T-helper 1 cell treated with Interleukin-12 subunit alpha and Interleukin-12 subunit beta and Interleukin-4 antibody, amounts not matched to agents 30 ng/mL and 1 ng/mL, for 36 hours (primary cell): Measurements from ENCODE around the gene FSCN2. TPM values are rescaled to one million over a fixed set of nuclear protein-coding genes. Genes with fewer than 3 reads are reported as not detected.

Source experiments
- intact Hi-C: fragments of 100-400 bp; cut with micrococcal nuclease; formaldehyde crosslinking; loops from one replicate; pipeline ENCODE4 v1.15.1; 2024
- total RNA-seq: library from RNA; stranded (reverse); gene quantifications from 2 replicates; pipeline ENCODE4 v1.2.3, GENCODE V29; 2022

FSCN2 gene
- total RNA-seq, 1 donor from 2014 or later: 0.37 TPM

DNA sequence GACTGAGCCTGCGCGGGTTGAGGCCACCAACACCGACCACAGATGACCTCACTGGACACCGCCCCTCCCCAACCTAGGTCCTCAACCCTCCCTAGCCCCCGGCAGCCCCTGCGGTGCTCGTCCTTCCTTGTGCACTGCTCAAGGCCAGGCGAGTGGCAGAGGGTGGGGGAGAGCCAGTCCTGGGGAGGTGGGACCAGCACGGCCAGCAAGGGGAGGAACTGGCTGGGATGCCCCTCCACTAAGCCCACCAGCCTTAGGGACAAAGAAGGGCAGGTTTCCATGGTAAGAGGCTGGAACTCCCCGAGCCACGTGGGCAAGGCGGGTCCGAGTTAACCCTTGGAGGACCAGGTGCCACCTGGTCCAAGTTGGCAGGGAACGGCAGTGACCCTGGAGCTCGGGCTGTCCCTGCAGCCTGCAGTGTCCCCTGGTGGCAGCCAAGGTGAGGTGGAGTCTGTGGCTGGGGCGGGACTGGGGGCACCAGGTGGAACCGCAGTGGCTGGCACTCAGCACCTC is 9.2 kb downstream of the FSCN2 start:
- intact Hi-C loops: no loop called here

DNA sequence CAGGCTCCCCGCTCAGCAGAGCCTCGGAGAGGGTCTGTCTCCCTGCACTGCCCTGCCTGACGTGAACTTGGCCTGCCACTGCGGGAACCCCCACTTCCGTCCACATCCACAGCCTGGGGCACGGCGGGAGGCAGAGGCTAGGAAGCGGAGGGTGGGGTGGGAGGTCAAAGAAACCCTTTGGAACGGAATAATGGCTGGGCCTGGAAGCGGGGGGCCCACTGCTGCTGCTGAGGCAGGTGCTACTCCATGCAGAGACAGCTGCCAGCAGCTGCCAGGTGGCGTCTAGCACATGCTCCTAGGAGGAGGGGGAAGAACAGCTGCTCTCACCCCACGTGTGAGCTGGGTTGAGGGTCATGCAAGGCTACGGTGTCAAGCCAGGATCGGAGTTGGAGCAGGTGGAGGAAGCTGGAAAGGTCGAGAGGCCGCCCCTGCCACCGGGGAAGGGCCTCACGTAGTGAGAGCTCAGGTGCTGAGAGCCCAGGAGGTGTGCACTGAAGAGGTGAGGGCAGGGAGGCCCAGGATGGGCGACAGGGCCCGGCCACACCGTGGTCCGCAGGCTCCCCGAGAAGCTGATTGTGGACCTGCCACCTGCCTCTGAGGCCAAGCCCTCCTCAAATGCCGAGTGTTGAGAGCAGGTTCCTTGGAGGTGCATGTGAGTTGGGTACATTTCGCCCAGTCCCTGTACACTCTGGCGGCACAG is 9.8 kb downstream of the FSCN2 start:
- intact Hi-C loops: no loop called here

DNA sequence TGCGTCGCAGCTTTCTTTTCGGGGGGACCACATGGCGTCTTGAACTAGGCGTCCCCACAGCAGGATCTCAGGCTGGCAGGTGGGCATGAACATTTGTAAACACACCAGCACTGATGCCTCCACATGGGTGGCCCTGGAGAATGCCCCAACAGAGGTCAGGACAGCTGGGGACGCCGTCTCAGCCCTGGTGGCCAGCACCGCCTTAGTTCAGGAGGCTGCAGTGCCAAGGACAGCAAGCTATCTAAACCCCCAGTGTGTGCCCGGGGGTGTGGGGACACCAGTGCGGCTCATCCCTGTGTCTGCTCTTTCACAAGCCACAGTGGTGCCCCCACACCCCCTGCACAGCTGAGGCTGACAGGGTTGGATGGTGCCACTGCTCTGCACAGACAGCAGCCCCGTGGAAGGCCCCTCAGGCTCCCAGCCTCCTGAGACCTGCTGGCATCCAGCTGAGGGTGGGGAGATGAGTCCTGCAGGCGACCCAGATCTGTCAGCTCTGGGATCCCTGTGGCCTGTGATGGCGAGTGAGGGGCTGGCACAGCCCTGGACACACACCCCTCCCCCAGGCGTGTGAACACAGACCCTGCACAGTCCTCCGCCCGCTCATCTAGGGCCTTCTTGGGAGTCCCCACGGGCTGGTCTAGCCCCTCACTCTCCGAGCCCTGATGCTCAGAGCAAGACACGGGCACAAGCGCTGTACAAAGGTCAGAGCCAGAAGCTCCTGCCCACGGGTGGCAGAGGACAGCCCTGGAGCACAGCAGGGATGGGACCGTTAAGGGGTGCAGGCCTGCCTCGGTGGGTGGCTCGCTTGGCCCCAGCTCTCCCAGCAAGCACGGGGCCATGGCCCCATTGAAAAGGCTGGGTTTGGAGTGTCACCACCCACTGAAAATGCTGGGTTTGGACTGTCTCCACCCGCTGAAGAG is 10.7 kb downstream of the FSCN2 start:
- intact Hi-C loops: no loop called here

DNA sequence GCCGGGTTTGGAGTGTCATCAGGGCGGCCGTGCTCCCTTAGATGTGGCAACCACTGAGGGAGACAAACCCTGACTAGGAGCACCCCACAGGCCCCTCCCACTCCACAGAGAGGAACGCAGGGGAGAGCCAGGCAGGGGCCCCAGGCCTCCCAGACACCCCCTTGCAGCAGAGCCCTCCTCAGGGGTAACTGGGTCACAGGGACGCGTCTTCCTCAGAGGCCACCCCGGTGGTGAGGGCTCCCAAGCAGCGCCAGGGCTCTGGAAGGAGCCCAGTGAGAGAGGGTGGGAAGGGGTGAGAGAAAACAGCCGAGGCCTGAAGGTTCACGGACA is 11.4 kb downstream of the FSCN2 start:
- intact Hi-C loops: no loop called here

DNA sequence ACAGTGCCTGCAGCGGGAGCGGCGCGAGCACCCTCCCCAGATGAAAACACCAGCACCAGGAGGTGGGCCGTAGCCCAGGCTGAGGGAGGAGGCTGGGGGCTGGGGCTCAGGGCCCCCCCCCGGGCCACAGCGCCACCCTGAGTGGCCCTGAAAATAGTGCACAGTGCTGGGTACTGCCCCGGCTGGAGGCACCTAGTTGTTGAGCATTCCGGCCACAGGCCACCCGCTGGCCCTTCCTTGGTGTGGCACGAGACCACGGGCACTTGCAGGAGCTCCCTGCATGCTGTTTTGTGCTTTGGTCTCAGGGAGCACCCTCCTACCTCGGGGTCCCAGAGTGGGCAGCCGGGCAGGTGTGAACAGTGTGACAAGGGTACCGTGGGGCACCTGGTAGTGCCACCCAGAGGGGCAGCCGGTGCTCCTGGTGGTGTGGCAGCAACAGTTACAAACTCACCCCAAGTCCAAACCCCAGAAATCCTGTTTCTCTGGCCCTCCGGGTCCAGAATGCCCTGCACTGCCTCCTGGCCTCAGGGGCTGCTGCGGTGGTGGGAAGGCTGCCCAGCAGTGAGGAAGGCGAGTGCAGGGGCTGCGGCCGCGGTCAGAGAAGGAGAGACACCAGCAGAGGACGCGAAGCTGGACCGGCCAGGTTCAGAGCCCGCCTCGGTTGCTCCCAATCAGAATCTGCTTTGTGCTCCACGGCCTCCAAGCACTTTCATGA is 11.9 kb downstream of the FSCN2 start:
- intact Hi-C loops: no loop called here

DNA sequence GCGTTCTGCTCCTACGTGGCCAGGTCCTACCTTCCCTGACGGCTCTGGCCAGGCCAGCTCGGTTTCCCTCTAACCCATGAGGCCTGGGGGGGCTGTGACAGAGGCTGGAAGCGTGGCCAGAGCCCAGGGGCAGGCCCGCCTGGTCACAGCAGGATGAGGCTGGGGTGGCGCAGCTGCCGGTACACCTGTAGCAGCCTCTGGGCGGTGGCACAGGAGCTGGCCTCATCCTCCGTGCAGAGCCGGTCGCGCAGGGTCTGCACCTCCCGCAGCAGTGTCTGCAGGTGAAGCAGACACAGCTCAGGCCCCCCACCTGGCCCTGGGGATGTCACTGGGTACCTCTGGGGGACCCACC is 12.5 kb downstream of the FSCN2 start:
- intact Hi-C loops: no loop called here

DNA sequence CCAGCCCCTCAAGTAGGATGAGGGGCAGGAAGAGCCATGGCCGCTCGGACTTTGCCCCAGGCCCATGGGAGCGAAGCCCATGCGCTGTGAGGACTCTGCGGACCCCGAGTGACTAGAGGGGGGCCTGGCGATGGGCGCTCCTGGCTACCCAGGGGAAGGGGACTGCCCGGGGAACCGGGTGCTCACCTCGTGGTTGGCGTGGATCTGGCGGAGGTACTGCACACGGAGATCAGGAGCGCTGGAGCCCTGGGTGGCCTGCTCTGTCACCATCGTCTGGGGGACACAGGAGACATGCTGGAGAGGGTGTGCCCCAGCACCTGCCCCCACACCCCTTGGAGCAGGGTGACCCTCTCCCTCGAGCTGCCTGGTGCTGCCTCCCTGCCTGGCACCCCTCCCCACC is 12.9 kb downstream of the FSCN2 start:
- intact Hi-C loops: no loop called here

DNA sequence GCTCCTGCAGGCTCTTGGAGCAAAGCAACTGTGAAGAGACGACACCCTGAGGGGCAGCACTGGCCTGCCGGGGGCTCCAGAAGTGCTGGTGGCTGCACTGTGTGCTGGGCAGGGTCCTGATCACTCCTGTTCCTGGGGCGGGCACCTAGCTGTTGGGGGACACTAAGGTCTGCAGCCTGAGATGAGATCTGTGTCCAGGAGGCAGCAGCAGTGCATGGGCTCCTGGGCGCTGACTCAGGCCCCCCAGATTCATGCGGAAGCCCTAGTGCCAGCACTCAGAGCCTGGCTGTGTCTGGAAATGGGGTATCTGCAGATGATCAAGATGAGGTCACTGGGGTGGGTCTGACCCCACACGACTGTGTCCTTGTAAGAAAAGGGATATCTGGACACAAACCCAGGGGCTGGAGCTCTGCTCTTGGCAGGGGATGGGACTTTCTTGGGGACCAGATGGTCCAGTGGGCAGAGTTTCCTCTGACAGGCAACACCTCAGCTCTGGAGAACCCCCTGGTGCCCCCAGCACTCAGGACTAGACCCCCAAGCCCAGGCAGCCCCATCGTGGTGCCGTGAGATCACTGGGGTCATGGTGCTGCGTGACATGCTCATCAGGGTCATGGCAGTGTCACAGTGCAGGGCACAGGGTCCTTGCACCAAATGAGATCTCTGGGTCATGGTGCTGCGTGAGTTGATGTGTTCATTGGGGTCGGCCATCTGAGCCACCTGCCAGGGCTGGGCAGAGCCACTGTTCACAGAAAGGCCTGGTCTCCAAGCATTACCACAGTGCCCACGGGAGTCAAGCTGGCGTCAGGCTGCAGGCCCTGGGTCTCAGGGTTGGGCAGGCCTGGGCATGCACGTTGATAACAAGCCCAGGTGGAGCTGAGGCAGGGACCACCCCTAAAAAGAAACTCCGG is 14.5 kb downstream of the FSCN2 start:
- intact Hi-C loops: no loop called here

DNA sequence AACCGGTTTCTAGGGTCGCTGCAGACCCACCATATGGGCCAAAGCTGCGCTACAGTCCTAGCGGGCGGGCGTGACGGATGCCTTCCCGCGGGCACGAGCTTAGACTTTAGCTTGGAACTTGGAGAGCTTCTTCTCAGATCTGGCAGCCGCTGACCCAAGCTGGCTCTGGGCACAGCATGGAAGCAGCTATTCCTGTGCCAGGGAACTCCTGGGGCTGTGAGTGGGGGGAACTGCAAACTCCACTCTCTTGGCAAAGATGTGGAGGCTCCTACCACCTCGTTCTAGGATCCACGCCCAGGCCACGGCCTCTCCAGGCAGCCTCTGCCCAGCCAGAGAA is 15.1 kb downstream of the FSCN2 start:
- intact Hi-C loops: no loop called here

DNA sequence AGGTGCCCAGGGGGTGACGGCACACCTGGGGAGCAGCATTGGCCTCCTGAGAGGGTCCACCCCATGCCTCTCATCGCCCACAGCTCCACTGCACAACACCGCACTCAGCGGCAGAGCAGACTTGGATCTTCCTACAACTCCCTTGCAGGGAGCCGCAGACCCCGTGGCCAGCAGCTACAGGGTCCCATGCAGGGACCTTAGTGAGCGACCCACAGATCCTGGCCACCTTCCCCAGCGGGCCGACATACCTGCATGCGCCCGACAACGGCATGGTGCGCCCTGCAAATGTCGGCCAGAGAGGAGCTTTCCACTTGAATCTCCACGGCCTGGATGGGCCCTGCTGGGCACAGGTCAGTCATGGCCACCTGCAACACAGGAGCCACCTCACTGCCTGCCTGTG is 15.6 kb downstream of the FSCN2 start:
- intact Hi-C loops: no loop called here

DNA sequence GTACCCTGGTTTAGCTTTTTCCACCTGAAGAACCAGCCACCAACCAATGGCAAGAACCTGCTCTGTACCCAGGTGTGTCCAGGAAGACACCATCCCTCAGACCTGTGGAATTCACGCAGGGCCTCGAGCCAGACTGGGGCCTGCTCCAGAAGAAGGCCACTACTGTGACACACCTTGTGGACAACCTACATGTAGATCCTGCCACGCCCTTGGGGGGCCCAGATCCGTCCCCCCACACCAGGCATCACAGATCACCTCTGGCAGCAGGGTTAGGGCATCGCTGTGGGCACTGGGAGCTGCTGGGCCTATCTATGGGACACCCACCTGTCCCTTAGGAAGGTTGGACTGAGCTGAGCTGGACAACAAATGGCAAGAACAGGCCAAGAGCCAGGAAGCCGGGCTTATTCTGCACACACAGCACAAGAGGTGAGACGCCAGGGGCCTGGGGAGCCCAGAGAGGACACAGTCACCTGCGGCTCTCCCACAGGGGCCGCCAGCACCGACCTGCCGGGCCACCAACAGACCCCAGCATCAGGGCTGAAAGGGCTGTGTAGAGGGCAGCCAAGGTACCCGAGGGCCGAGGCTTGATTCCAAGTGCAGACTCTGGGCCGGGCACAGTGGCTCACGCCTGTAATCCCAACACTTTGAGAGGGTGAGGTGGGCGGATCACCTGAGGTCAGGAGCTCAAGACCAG is 16.3 kb downstream of the FSCN2 start:
- intact Hi-C loops: no loop called here

DNA sequence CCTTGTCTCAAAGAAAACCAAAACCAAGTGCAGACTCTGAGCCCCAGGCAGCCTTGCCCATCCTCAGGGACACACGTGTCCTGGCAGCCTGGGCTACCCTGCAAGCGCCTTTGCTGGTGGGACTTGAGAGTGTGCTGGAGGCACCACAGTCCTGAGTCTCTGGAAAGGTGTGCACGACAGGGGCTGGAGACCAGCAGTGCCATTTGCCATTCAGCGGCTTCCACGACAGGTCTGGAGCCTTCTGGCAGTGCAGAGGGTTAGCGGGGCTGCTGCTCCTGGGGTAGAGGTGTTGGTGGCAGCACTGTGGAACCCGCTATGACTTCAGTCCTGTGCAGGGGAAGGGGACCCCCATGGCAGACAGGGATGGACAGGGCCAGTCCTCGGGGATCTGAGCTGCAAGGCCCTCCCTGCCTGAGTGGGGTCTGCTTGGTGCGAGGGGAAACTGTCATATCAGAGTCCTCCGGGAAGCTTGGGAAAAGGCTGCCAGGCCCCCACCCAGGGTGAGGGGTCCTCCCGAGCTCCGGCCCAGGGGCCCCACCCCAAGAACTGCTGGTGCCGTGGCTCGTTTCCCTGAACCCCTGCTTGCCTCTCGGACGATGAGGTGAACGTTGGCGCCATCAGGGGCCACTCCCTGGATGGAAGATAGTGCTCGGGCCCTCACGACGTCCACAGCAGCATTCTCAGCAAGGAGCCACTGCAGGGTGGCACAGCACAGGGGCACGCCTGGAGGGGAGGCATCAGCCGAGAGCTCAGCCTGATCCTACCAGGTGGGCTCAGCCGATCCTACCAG is 17.2 kb downstream of the FSCN2 start:
- intact Hi-C loops: no loop called here

DNA sequence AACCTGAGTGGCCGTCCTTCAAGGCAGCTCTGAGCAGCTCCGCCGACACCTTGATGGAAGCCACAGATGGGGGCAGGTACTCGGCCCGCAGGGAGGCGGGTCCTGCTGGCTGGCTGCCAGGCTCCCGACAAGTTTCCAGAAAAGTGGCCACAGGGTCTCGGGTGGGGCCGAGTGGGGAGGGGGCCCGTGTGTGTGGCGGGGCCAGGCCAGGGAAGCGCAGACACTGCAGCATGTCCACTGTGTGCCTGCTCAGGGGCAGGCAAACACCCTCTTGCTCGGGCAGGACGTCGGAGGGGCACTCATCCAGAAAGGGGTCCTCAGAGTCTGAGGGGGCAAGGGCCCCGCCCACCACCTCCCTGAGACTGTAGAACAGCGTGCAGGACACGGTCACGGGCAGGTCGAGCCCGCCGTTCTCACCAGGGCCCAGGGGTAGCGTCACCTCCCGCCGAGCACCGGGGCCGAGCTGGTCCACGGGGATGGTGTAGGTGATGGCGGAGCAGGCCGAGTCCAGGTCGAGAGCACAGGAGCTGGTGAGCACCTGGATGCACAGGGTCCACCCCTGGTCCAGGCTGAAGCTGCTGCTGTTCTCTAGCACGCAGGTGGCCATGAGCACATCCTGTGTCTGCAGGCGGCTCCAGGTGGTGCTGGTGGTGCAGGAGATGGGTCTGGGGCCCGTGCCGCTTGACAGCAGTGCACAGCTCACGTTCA is 18.9 kb downstream of the FSCN2 start:
- intact Hi-C loops: no loop called here

DNA sequence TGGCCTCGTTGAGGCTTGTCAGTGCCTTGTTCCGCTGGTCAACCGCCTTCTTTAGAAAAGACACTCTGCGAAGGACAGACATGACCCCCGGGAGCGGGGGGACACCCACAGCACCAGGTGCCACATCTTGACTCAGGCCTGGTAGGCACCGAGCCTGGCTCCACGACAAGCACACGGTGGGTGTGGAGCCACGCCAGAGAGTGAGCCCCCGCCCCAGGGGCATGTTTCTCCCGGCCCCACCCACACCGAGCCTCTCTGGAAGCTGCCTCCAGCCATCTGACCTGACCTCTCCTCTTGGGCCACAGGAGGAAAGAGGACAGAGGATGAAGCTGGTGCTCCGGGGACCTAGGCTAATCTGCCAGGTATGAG is 19.4 kb downstream of the FSCN2 start:
- intact Hi-C loops: no loop called here

DNA sequence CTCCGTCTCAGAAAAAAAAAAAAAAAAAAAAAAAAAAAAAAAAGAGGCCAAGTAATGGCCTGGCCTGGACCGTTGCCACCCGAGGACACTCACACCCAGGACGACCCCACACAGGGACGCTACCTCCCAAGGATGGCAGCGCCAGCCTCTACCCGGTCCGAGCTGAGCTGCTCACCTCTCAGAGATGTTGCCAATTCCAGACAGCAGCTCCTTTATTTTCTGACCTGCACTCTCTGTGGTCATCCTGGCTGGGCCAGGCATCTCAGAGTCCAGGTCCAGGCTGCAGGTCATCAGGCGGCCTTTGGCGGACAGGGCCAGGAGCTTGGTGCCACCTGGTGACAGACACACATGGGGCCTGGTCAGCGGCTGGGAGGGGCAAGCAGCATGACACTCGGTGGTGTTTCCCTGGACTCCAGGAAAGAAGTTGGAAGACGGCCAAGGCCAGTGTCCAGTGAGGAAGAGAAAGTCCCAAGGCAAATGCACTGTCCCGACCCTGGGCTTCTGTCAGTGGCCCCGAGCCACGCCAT is 20.9 kb downstream of the FSCN2 start:
- intact Hi-C loops: no loop called here

DNA sequence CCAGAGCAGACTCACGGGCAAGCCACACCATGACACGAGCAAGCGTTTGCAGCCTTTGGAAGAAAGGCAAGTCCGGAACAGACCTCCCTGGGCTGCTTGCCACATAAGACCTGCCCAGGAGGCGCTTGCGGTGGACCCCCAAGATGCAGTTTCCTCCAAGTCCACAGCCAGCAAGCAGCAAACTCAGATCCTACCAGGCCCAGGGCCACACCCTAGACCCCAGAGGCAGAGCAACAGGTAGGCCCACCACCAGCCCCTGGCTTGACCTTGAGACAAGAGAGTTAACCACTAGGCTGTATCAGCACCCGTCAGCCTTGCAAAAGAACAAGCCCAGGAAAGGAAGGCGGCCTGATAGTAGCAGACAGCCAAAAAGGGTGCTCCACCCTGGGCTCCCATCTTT is 21.6 kb downstream of the FSCN2 start:
- intact Hi-C loops: loop anchor here (5.0 to 10.0 kb wide), 2 partner anchors 132 to 315 kb away; partner anchors contain the start of genes ARL16, HGS and P4HB

DNA sequence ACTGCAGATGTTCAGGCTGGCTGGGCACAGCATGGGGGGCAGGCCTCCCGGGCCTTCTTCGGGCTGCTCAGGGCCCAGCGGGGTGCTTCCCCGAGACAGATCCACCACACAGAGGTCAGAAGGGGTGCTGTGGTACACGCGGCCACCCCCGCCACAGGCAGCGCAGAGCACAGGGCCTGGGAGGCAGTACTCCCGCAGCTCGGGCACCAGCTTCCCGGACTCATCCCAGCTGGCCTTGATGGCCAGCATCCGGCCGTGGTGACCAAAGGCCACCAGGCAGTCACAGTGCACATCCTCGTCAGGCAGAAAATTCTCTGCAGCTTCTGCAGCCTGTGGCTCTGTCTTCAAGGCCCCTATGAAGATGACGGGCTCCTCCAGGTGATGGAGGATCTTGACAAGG is 22.1 kb downstream of the FSCN2 start:
- intact Hi-C loops: loop anchor here (5.0 to 10.0 kb wide), 2 partner anchors 132 to 315 kb away; partner anchors contain the start of genes ARL16, HGS and P4HB

DNA sequence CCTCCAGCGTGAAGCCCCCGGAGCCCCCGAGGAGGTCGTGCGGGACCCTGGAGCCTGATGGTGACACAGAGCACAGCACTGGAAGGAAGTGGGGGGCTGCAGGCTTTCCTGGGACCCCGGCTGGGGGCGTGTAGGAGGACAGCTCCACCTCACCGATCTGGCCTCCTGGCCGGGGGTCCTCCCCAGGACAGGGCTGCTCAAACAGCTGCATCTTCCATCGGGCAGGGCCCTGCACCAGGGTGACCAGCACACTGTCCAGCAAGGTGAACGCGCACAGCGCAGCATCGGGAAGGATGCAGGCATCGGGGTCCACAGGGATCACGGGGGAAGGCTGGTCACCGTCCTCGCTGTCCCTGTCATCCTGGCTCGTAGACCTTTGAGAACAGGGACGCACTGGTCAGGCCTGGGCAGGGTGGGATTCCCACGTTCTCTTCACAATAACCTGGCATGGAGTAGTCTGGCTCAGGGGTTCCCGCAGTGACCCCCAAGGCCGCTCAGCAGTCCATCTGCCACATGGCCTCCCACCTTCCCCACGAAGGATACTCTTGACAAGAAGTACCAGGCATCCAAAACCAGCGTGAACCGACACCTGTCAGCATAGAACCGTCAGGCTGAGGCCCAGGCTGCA is 22.8 kb downstream of the FSCN2 start:
- intact Hi-C loops: loop anchor here (5.0 to 10.0 kb wide), 2 partner anchors 131 to 314 kb away; partner anchors contain the start of genes ARL16, HGS and P4HB
